Activated effector memory CD4-positive, alpha-beta T cell treated with Interleukin-2 at 50 U/mL for 16 hours (primary cell): ENCODE measurements around the gene FAM227B.
"Not testable (repeated sequence)": the region's sequence is repeated elsewhere in the genome, so short reads cannot be mapped to it uniquely, and the experiment has no call there.

Experiments
- DNase-seq: peaks from one replicate; pipeline ENCODE4 v3.0.0-alpha.2; 2020

The FAM227B gene

GRCh38 chr15:49620658-49621368 is at the start of gene FAM227B, which contains the start of gene DTWD1:
FAM227B (minus strand) TSS chr15:49620818; CDS start chr15:49615171, 5,647 bp downstream.
DTWD1 (plus strand) TSS chr15:49621048; CDS start chr15:49625168, 4,120 bp downstream.
- peak; percentile 89 for DNase-seq

- DNase-seq, result no peak
These were observed 48.7 kb upstream of the FAM227B start for GRCh38 chr15:49669288-49669687.

- not testable (repeated sequence) for DNase-seq
These were observed 45.9 kb upstream of the FAM227B start for GRCh38 chr15:49666486-49666885.

GRCh38 chr15:49664716-49665115 is 44.1 kb upstream of the FAM227B start:
- DNase-seq, result no peak

GRCh38 chr15:49656734-49657133 is 36.1 kb upstream of the FAM227B start:
- no peak for DNase-seq

GRCh38 chr15:49652922-49653321 is 32.3 kb upstream of the FAM227B start:
- no peak for DNase-seq

GRCh38 chr15:49650676-49651075 is 30.1 kb upstream of the FAM227B start:
- no peak for DNase-seq

GRCh38 chr15:49649987-49650386 is 29.4 kb upstream of the FAM227B start:
- DNase-seq, result no peak

- DNase-seq, result no peak
These were observed 26.3 kb upstream of the FAM227B start for GRCh38 chr15:49646891-49647290.

GRCh38 chr15:49645941-49646340 is 25.3 kb upstream of the FAM227B start:
- no peak for DNase-seq

- no peak for DNase-seq
These were observed 24.7 kb upstream of the FAM227B start for GRCh38 chr15:49645277-49645676.

- DNase-seq, result no peak
These were observed 23.8 kb upstream of the FAM227B start for GRCh38 chr15:49644364-49644794.

GRCh38 chr15:49637857-49638256 is 17.2 kb upstream of the FAM227B start:
- DNase-seq, result no peak

GRCh38 chr15:49628379-49628778 is 7.8 kb upstream of the FAM227B start:
- no peak for DNase-seq

GRCh38 chr15:49627407-49627877 is 6.8 kb upstream of the FAM227B start:
- DNase-seq, result no peak

GRCh38 chr15:49625460-49626036 is 4.9 kb upstream of the FAM227B start:
- no peak for DNase-seq

GRCh38 chr15:49624056-49624455 is 3.4 kb upstream of the FAM227B start:
- DNase-seq, result no peak

GRCh38 chr15:49622561-49622960 is 1.9 kb upstream of the FAM227B start:
- no peak for DNase-seq

- no peak for DNase-seq
These were observed 1.3 kb upstream of the FAM227B start for GRCh38 chr15:49621887-49622286.

GRCh38 chr15:49621401-49621811 is 788 bp upstream of the FAM227B start:
- DNase-seq, result no peak

- DNase-seq, result no peak
These were observed 419 bp downstream of the FAM227B start for GRCh38 chr15:49620199-49620598.

GRCh38 chr15:49619226-49619625 is 1.4 kb downstream of the FAM227B start:
- DNase-seq, result no peak

- not testable (repeated sequence) for DNase-seq
These were observed 8.4 kb downstream of the FAM227B start for GRCh38 chr15:49612240-49612639.

- DNase-seq, result no peak
These were observed 10.3 kb downstream of the FAM227B start for GRCh38 chr15:49610157-49610918.
